Measurements from ENCODE around the gene MEGF6. TPM values are rescaled to one million over a fixed set of nuclear protein-coding genes. Genes with fewer than 3 reads are reported as not detected.

Gene MEGF6
- total and polyA plus RNA-seq, 2 donors (not counting 1 experiment from before 2014, with no cell fraction given) = 43.2 to 77.3 TPM

DNA sequence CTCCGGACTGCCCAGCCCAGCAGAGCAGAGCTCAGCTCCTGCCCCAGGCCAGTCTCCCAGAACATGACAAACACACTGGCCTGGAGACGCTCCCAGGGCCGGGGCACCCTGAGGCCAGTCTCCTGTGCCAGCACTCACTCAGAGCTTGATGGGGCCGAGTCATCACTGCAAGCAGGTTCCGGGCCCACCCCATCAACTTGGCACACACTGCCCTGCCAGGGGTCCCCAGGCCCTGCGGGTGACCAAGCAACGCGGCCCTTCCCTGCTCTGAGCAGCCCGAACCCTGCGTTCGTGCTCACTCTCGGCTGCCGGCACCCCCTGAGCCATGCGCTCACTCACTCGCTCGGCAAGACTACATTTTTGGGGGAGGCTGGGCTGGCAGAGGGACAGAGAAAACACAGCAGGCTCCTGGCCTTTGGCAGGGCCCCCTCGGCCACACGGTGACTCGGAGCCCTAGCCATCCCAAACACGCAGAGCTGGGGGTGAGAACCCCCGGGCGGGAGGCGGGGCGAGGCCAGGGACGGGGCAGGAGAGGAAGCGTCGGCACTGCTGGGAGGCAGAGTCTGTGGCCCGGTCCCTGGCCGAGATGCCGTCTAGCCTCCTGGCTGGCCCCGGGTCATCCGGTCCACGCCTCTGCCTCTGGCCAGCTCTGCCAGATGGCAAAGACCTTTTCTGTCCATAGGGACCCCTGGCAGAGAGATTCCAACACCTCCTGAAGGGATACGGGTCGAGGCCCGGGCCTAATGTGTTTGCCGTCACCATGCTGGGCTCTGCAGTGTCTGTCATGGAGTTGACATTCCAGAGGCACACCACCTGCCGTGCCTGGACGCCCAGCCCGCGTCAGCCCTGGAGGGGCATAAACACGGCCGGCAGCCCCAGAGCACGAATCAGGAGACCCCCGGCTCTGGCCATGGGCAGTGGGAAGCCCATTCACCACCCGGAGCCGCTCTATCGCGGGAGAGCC is 68.0 kb downstream of the MEGF6 start:
- ATAC-seq (ENCODE audit: low read depth) (no peak), DNase-seq (no peak)
- Mint-ChIP-seq H3K27ac (no peak overlapping the region), H3K4me3 (no peak overlapping the region), H3K4me1 (no peaks in the 10 kb centered on the region), H3K9me3 (ENCODE audit: insufficient read depth) (no peaks in the 10 kb centered on the region), H3K27me3 (no peaks in the 10 kb centered on the region)
- no peak overlapping the region for H3K27ac ChIP-seq (ENCODE audit: low read length in 2 of 2)
- CTCF ChIA-PET = no interaction called here
- intact Hi-C loops (cut with micrococcal nuclease) = no loop called here
- no peaks in the 10 kb centered on the region for H3K36me3 ChIP-seq (replicated peaks in 1 of 2; ENCODE audit: control extremely low read depth in 1 of 2, control insufficient read depth in 1 of 2, extremely low read depth in 1 of 2, insufficient read depth in 2 of 2, low read length in 1 of 2)
- no peaks in the 10 kb centered on the region for H3K79me2 ChIP-seq (ENCODE audit: control insufficient read depth, insufficient read depth, low read length)
- no peak overlapping the region for H3K9ac ChIP-seq (ENCODE audit: low read length)
- H3K9me3 ChIP-seq (ENCODE audit: control extremely low read depth in 1 of 3, control insufficient read depth in 2 of 3, insufficient read depth in 1 of 3, low read length in 2 of 3) = no peaks in the 10 kb centered on the region
- H3K4me2 ChIP-seq (replicated peaks; ENCODE audit: low read depth, low read length, poor library complexity, severe bottlenecking) = no peak overlapping the region
- H3K4me1 ChIP-seq (ENCODE audit: control insufficient read depth in 2 of 2, insufficient read depth in 2 of 2, low read length in 2 of 2) = peaks cover 0 to under 1% of the 10 kb centered on the region in 2 donors
- no peaks in the 10 kb centered on the region for H4K20me1 ChIP-seq (ENCODE audit: control insufficient read depth, insufficient read depth, low read length, poor library complexity, severe bottlenecking)
- TF ChIP-seq CTCF (IDR thresholded peaks at IDR 0.05) = no peak
- H3K4me3 ChIP-seq (ENCODE audit: control extremely low read depth in 1 of 5, extremely low read depth in 1 of 5, insufficient read depth in 1 of 5, low read depth in 2 of 5, low read length in 4 of 5) = no peak overlapping the region
- POLR2A ChIA-PET = no interaction called here
- H3K27me3 ChIP-seq (replicated peaks in 1 of 4; ENCODE audit: control extremely low read depth in 1 of 4, control insufficient read depth in 3 of 4, insufficient read depth in 4 of 4, low read length in 3 of 4) = no peaks in the 10 kb centered on the region
- 92% methylated on average over 49 of the region's 49 CpGs for WGBS (ENCODE audit: insufficient coverage)
- H2AFZ ChIP-seq (ENCODE audit: insufficient read depth, low read depth, low read length, poor library complexity, severe bottlenecking) = no peak overlapping the region

GRCh38 chr1:3542676-3543075 is 68.6 kb downstream of the MEGF6 start:
- H3K9me3 ChIP-seq (ENCODE audit: control extremely low read depth in 1 of 3, control insufficient read depth in 2 of 3, insufficient read depth in 1 of 3, low read length in 2 of 3) = no peaks in the 10 kb centered on the region
- H3K4me3 Mint-ChIP-seq = no peak overlapping the region
- no peak for ATAC-seq (ENCODE audit: low read depth)
- no peaks in the 10 kb centered on the region for H3K9me3 Mint-ChIP-seq (ENCODE audit: insufficient read depth)
- TF ChIP-seq CTCF (IDR thresholded peaks at IDR 0.05) = no peak
- TF ChIP-seq EZH2 (IDR thresholded peaks at IDR 0.05; ENCODE audit: borderline replicate concordance, insufficient read depth, low read depth, low read length, poor library complexity, severe bottlenecking) = no peak
- no peak overlapping the region for H3K27ac Mint-ChIP-seq
- no peaks in the 10 kb centered on the region for H4K20me1 ChIP-seq (ENCODE audit: control insufficient read depth, insufficient read depth, low read length, poor library complexity, severe bottlenecking)
- no peaks in the 10 kb centered on the region for H3K27me3 Mint-ChIP-seq
- H2AFZ ChIP-seq (ENCODE audit: insufficient read depth, low read depth, low read length, poor library complexity, severe bottlenecking) = no peak overlapping the region
- DNase-seq = no peak
- 87% methylated on average over 9 of the region's 9 CpGs for WGBS (ENCODE audit: insufficient coverage)
- H3K4me1 ChIP-seq (ENCODE audit: control insufficient read depth in 2 of 2, insufficient read depth in 2 of 2, low read length in 2 of 2) = peaks cover 0 to 6% of the 10 kb centered on the region in 2 donors
- H3K4me3 ChIP-seq (ENCODE audit: control extremely low read depth in 1 of 5, extremely low read depth in 1 of 5, insufficient read depth in 1 of 5, low read depth in 2 of 5, low read length in 4 of 5) = no peak overlapping the region
- no peaks in the 10 kb centered on the region for H3K27me3 ChIP-seq (replicated peaks in 1 of 4; ENCODE audit: control extremely low read depth in 1 of 4, control insufficient read depth in 3 of 4, insufficient read depth in 4 of 4, low read length in 3 of 4)
- no peaks in the 10 kb centered on the region for H3K36me3 ChIP-seq (replicated peaks in 1 of 2; ENCODE audit: control extremely low read depth in 1 of 2, control insufficient read depth in 1 of 2, extremely low read depth in 1 of 2, insufficient read depth in 2 of 2, low read length in 1 of 2)
- H3K9ac ChIP-seq (ENCODE audit: low read length) = no peak overlapping the region
- no peaks in the 10 kb centered on the region for H3K79me2 ChIP-seq (ENCODE audit: control insufficient read depth, insufficient read depth, low read length)
- intact Hi-C loops (cut with micrococcal nuclease) = no loop called here
- H3K27ac ChIP-seq (ENCODE audit: low read length in 2 of 2) = no peak overlapping the region
- H3K4me2 ChIP-seq (replicated peaks; ENCODE audit: low read depth, low read length, poor library complexity, severe bottlenecking) = no peak overlapping the region
- peaks cover 2% of the 10 kb centered on the region for H3K4me1 Mint-ChIP-seq
- ChIA-PET CTCF (no interaction called here), POLR2A (no interaction called here)
